T follicular helper cell (primary cell): ENCODE results near the gene SYNJ2.

Experiments
- DNase-seq: peaks from one replicate; pipeline ENCODE4 v3.0.0-alpha.2; 2020; ENCODE audit warnings: low read depth

The SYNJ2 gene

GRCh38 chr6:158125271-158125670 lies 143.6 kb downstream of the SYNJ2 start:
- no peak for DNase-seq

GRCh38 chr6:158131926-158132325 lies 150.3 kb downstream of the SYNJ2 start:
- DNase-seq: no peak

GRCh38 chr6:158142789-158143188 lies 161.1 kb downstream of the SYNJ2 start:
- DNase-seq: no peak

- no peak for DNase-seq
These were observed 162.0 kb downstream of the SYNJ2 start for GRCh38 chr6:158143700-158144099.
